Osteocyte (in vitro differentiated cells): Measurements from ENCODE around the gene ZNF576. TPM values are rescaled to one million over a fixed set of nuclear protein-coding genes. Genes with fewer than 3 reads are reported as not detected.
"Not testable (repeated sequence)": the region's sequence is repeated elsewhere in the genome, so short reads cannot be mapped to it uniquely, and the experiment has no call there.

ENCODE experiments used
- DNase-seq: peaks from one replicate; pipeline ENCODE4 v3.0.0; 2021; ENCODE audit warnings: mixed read lengths; ENCODE audit not compliant: unreplicated experiment; ENCODE audit errors: extremely low spot score
- H3K27ac Mint-ChIP-seq: one replicate; pipeline ENCODE4 v1.8.0; 2021; ENCODE audit warnings: mild to moderate bottlenecking, mixed read lengths; ENCODE audit not compliant: unreplicated experiment
- H3K27me3 Mint-ChIP-seq: one replicate; pipeline ENCODE4 v1.8.0; 2021; ENCODE audit warnings: mixed read lengths; ENCODE audit not compliant: unreplicated experiment
- H3K36me3 Mint-ChIP-seq: one replicate; pipeline ENCODE4 v1.8.0; 2021; ENCODE audit warnings: mixed read lengths; ENCODE audit not compliant: unreplicated experiment
- H3K4me1 Mint-ChIP-seq: one replicate; pipeline ENCODE4 v1.8.0; 2021; ENCODE audit warnings: mixed read lengths; ENCODE audit not compliant: unreplicated experiment
- H3K4me3 Mint-ChIP-seq: one replicate; pipeline ENCODE4 v1.8.0; 2021; ENCODE audit warnings: mild to moderate bottlenecking, moderate library complexity, mixed read lengths; ENCODE audit not compliant: unreplicated experiment
- H3K9me3 Mint-ChIP-seq: one replicate; pipeline ENCODE4 v1.8.0; 2021; ENCODE audit warnings: mixed read lengths; ENCODE audit not compliant: unreplicated experiment
- CTCF ChIP-seq: fragments of 200-600 bp; sonication (generic); IDR thresholded peaks from 2 replicates; pipeline ENCODE4 v1.5.0; 2021; ENCODE audit warnings: antibody characterized with exemption, mild to moderate bottlenecking, moderate library complexity
- total RNA-seq: library from RNA; stranded (reverse); gene quantifications from 2 replicates; pipeline ENCODE4 v1.2.1, GENCODE V29; 2021

The ZNF576 gene
- total RNA-seq, 1 donor from 2014 or later, result 13.2 TPM

GRCh38 chr19:43648633-43649032, 52.2 kb downstream of the ZNF576 start:
- no peak overlapping the region for H3K27ac Mint-ChIP-seq
- no peak for TF ChIP-seq CTCF

GRCh38 chr19:43649514-43649913, 53.1 kb downstream of the ZNF576 start:
- no peak for DNase-seq
- peaks cover 28% of the 10 kb centered on the region for H3K36me3 Mint-ChIP-seq
- peaks cover 5% of the 10 kb centered on the region for H3K4me1 Mint-ChIP-seq
- H3K27me3 Mint-ChIP-seq, result no peaks in the 10 kb centered on the region
- no peak overlapping the region for H3K4me3 Mint-ChIP-seq
- TF ChIP-seq CTCF, result no peak
- no peaks in the 10 kb centered on the region for H3K9me3 Mint-ChIP-seq
- no peak overlapping the region for H3K27ac Mint-ChIP-seq

More at GRCh38 chr19:43648633-43649032, 52.2 kb downstream of the ZNF576 start:
- Mint-ChIP-seq H3K9me3 (no peaks in the 10 kb centered on the region), H3K27me3 (no peaks in the 10 kb centered on the region), H3K4me3 (no peak overlapping the region), H3K36me3 (peaks cover 27% of the 10 kb centered on the region), H3K4me1 (peaks cover 5% of the 10 kb centered on the region)
- no peak for DNase-seq

GRCh38 chr19:43650276-43650675, 53.9 kb downstream of the ZNF576 start:
- DNase-seq, H3K27me3 Mint-ChIP-seq, H3K9me3 Mint-ChIP-seq, H3K4me1 Mint-ChIP-seq, H3K27ac Mint-ChIP-seq, H3K4me3 Mint-ChIP-seq: not testable (repeated sequence)
- H3K36me3 Mint-ChIP-seq, result peaks cover 30% of the 10 kb centered on the region

Other genes with a start within 250 kb of the ZNF576 start
- gene CD177, start 242.9 kb upstream of the ZNF576 start, total RNA-seq, result not detected in 2 replicates
- not detected in 2 replicates for gene TEX101, start 181.7 kb upstream of the ZNF576 start, total RNA-seq
- gene LYPD3, start 131.0 kb upstream of the ZNF576 start, total RNA-seq, result 0.27 TPM in 1 of 2 replicates, not detected in the other
- gene PHLDB3, start 91.8 kb upstream of the ZNF576 start, total RNA-seq, result 6.7 and 8.5 TPM in 2 replicates
- gene ETHE1, start 69.4 kb upstream of the ZNF576 start, total RNA-seq, result 41.8 and 42.3 TPM in 2 replicates
- gene ZNF575, start 63.4 kb upstream of the ZNF576 start, total RNA-seq, result 6.5 and 6.9 TPM in 2 replicates
- gene XRCC1, start 21.1 kb upstream of the ZNF576 start, total RNA-seq, result 37.1 and 43.2 TPM in 2 replicates
- gene PINLYP, start 20.8 kb upstream of the ZNF576 start, total RNA-seq, result 0.91 and 1.2 TPM in 2 replicates
- gene IRGQ, start 461 bp upstream of the ZNF576 start, total RNA-seq, result 40.9 and 45.9 TPM in 2 replicates
- 0.24 and 0.35 TPM in 2 replicates for gene SRRM5, start 15.5 kb downstream of the ZNF576 start, total RNA-seq
- 64.0 and 74.1 TPM in 2 replicates for gene ZNF428, start 23.0 kb downstream of the ZNF576 start, total RNA-seq
- gene CADM4, start 43.3 kb downstream of the ZNF576 start, total RNA-seq, result 8.8 and 9.0 TPM in 2 replicates
- gene PLAUR, start 73.6 kb downstream of the ZNF576 start, total RNA-seq, result 21.0 and 23.3 TPM in 2 replicates
- gene IRGC, start 119.5 kb downstream of the ZNF576 start, total RNA-seq, result not detected in 2 replicates
- gene SMG9, start 158.4 kb downstream of the ZNF576 start, total RNA-seq, result 64.9 and 71.0 TPM in 2 replicates
- gene KCNN4, start 184.4 kb downstream of the ZNF576 start, total RNA-seq, result 0.64 and 1.5 TPM in 2 replicates
- not detected in 2 replicates for gene LYPD5, start 205.9 kb downstream of the ZNF576 start, total RNA-seq
- gene ZNF283, start 230.7 kb downstream of the ZNF576 start, total RNA-seq, result 9.8 and 11.5 TPM in 2 replicates